Neural cell (in vitro differentiated cells): ENCODE data around the gene GRIA1. TPM values are rescaled to one million over a fixed set of nuclear protein-coding genes. Genes with fewer than 3 reads are reported as not detected.

Source experiments
- H2AFZ ChIP-seq: fragments of 200-600, 300-800 bp; sonication (generic), shearing (Covaris generic); 2 replicates; pipeline ENCODE4 v1.6.0; 2014; ENCODE audit warnings: low read depth, mild to moderate bottlenecking, antibody characterized with exemption, low read length, moderate library complexity
- H3F3A ChIP-seq: fragments of 200-600 bp; shearing (Covaris generic); 2 replicates; pipeline ENCODE4 v1.6.1; 2016; ENCODE audit warnings: mild to moderate bottlenecking, moderate library complexity, mixed read lengths, antibody characterized with exemption, low read length; ENCODE audit not compliant: insufficient read depth, poor library complexity, severe bottlenecking
- H3K27ac ChIP-seq: fragments of 200-600, 300-800 bp; sonication (generic), shearing (Covaris generic); 2 replicates; pipeline ENCODE4 v1.5.1; 2014; ENCODE audit warnings: mild to moderate bottlenecking, low read length, moderate library complexity
- H3K27me3 ChIP-seq: fragments of 300-800, 200-600 bp; sonication (generic), shearing (Covaris generic); 2 replicates; pipeline ENCODE4 v1.6.0; 2014; ENCODE audit warnings: mild to moderate bottlenecking, low read depth, low read length, moderate library complexity; ENCODE audit not compliant: insufficient read depth
- H3K36me3 ChIP-seq: fragments of 300-800, 200-600 bp; sonication (generic), shearing (Covaris generic); 2 replicates; pipeline ENCODE4 v1.5.1; 2014; ENCODE audit warnings: mild to moderate bottlenecking, antibody characterized with exemption, low read length, moderate library complexity; ENCODE audit not compliant: insufficient read depth
- H3K4me2 ChIP-seq: fragments of 300-800, 200-600 bp; sonication (generic), shearing (Covaris generic); 2 replicates; pipeline ENCODE4 v1.6.0; 2014; ENCODE audit warnings: mild to moderate bottlenecking, low read length
- H3K4me3 ChIP-seq: fragments of 300-800, 200-600 bp; sonication (generic), shearing (Covaris generic); 2 replicates; pipeline ENCODE4 v1.5.1; 2014; ENCODE audit warnings: mild to moderate bottlenecking, low read length, moderate library complexity
- H3K79me2 ChIP-seq: fragments of 200-600 bp; shearing (Covaris generic); replicated peaks from 2 replicates; pipeline ENCODE4 v1.6.0; 2014; ENCODE audit warnings: mild to moderate bottlenecking, low read length, moderate library complexity; ENCODE audit not compliant: insufficient read depth
- H3K9ac ChIP-seq: fragments of 300-800, 200-600 bp; sonication (generic), shearing (Covaris generic); 2 replicates; pipeline ENCODE4 v1.6.1; 2016; ENCODE audit warnings: mild to moderate bottlenecking, low read length, mixed read lengths
- H3K9me2 ChIP-seq: fragments of 200-600 bp; shearing (Covaris generic); 2 replicates; pipeline ENCODE4 v1.6.1; 2016; ENCODE audit warnings: mild to moderate bottlenecking, low read length, mixed read lengths; ENCODE audit not compliant: insufficient read depth
- H3K9me3 ChIP-seq: fragments of 200-600, 300-800 bp; sonication (generic), shearing (Covaris generic); 2 replicates; pipeline ENCODE4 v1.6.1; 2016; ENCODE audit warnings: mild to moderate bottlenecking, mixed run types, low read length, moderate library complexity, mixed read lengths
- H4K20me1 ChIP-seq: fragments of 200-600 bp; shearing (Covaris generic); 2 replicates; pipeline ENCODE4 v1.6.1; 2016; ENCODE audit warnings: mild to moderate bottlenecking, mixed run types; ENCODE audit not compliant: insufficient read depth
- CTCF ChIP-seq: fragments of 450-650 bp; IDR thresholded peaks from 2 replicates; pipeline ENCODE4 v1.5.1; 2014; ENCODE audit warnings: antibody characterized with exemption, mild to moderate bottlenecking, moderate library complexity; ENCODE audit not compliant: poor library complexity, severe bottlenecking
- EP300 ChIP-seq: fragments of 450-650 bp; conservative IDR thresholded peaks from 2 replicates; pipeline ENCODE4 v1.6.1; 2014; ENCODE audit warnings: antibody characterized with exemption, mild to moderate bottlenecking, moderate library complexity; ENCODE audit not compliant: poor library complexity, severe bottlenecking
- EZH2 ChIP-seq: fragments of 200-600, 300-800 bp; shearing (Covaris generic), sonication (generic); IDR thresholded peaks from 2 replicates; pipeline ENCODE4 v1.6.1; 2014; ENCODE audit warnings: antibody characterized with exemption, low read length, borderline replicate concordance, mild to moderate bottlenecking; ENCODE audit not compliant: insufficient read depth, poor library complexity, severe bottlenecking
- MXI1 ChIP-seq: fragments of 450-650 bp; conservative IDR thresholded peaks from 2 replicates; pipeline ENCODE4 v1.6.1; 2014; ENCODE audit warnings: antibody characterized with exemption, mild to moderate bottlenecking; ENCODE audit not compliant: poor library complexity, severe bottlenecking
- POLR2AphosphoS5 ChIP-seq: IDR thresholded peaks from 2 replicates; pipeline ENCODE4 v1.6.1; 2012
- RAD21 ChIP-seq: fragments of 450-650 bp; conservative IDR thresholded peaks from 2 replicates; pipeline ENCODE4 v1.6.1; 2014; ENCODE audit warnings: antibody characterized with exemption, mild to moderate bottlenecking, moderate library complexity
- REST ChIP-seq: IDR thresholded peaks from 2 replicates; pipeline ENCODE4 v1.6.1; 2012; ENCODE audit warnings: borderline replicate concordance
- SMC3 ChIP-seq: fragments of 450-650 bp; conservative IDR thresholded peaks from 2 replicates; pipeline ENCODE4 v1.6.1; 2014; ENCODE audit warnings: antibody characterized with exemption, mild to moderate bottlenecking, moderate library complexity; ENCODE audit not compliant: poor library complexity
- TAF1 ChIP-seq: IDR thresholded peaks from 2 replicates; pipeline ENCODE4 v1.6.1; 2012; ENCODE audit warnings: low read depth
- polyA plus RNA-seq: library from polyadenylated mRNA; depleted of rRNA; stranded (reverse); fragments of >200 nt; gene quantifications from 2 replicates; pipeline ENCODE4 v1.2.3, GENCODE V29; 2014

GRIA1 gene
- polyA plus RNA-seq, 1 donor from 2014 or later: 59.6 TPM

DNA sequence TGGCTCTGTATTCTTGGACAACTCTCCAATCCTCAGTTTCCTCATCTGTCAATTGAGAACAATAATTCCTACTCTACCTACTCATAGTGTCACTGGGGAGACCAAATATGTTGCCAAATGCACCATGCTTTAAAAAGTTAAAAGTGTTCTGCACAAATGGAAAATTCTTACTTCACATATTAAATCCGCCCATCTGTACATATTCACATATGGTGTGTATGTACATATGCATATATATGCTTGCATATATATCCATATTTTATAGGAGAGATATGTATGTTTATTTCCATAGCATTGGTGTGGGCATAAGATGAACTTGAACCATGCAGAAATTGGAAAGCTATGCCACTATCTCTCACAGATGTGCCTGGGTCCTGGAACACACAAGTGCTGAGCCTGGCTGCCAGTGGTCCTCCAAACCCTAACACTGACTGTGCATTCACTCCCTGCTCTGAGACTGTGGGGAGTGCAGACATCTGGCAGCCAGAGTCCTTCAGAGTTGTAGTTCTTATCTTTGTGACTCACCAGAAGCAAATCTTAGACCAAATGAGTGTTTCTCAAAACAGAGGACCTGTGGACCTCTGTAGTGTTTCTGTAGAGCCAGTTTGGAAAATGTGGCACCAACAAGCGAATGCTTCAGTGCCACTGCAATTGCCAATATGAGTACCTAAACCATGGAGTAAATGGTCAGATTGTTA is 168.7 kb downstream of the GRIA1 start (continued):
- no peak for TF ChIP-seq EP300
- TF ChIP-seq TAF1: no peak
- TF ChIP-seq RAD21: no peak
- no peak for TF ChIP-seq EZH2

DNA sequence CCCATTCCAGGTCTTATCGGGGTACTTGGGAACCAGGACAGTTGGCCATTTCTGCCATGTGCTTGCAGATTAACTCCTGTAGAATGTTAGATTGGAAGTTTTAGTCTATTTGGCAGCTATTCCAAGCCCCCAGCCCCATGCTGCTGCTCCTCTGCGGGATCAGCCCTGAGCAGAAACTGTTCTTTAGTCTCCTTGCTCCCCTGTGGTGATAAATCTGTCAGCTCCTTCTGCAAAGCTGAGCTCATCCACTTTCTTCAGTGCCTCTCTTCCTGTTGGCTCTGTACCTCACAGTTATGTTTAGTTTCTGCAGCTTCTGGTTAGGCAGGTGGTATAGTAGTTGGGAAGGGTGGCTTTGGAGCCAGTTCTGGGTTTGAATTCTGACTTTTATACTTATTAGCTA is 170.4 kb downstream of the GRIA1 start:
- H3K4me2 ChIP-seq: no peak overlapping the region

More for the DNA sequence above, 170.4 kb downstream of the GRIA1 start:
- no peak overlapping the region for H3K4me3 ChIP-seq
- no peaks in the 10 kb centered on the region for H3K36me3 ChIP-seq
- H3F3A ChIP-seq: no peaks in the 10 kb centered on the region
- H4K20me1 ChIP-seq: no peaks in the 10 kb centered on the region
- H3K27me3 ChIP-seq: no peaks in the 10 kb centered on the region
- TF ChIP-seq EP300 (no peak), CTCF (no peak), TAF1 (no peak), REST (no peak), POLR2AphosphoS5 (no peak), MXI1 (no peak), SMC3 (no peak), RAD21 (no peak), EZH2 (no peak)
- no peak overlapping the region for H3K9ac ChIP-seq
- no peak overlapping the region for H3K27ac ChIP-seq
- no peaks in the 10 kb centered on the region for H3K9me2 ChIP-seq
- no peaks in the 10 kb centered on the region for H3K79me2 ChIP-seq
- H3K9me3 ChIP-seq: no peaks in the 10 kb centered on the region
- H2AFZ ChIP-seq: no peak overlapping the region
